HEK293T (cell line): ENCODE data around the gene CHST11.

ENCODE experiments used
- ARNT ChIP-seq: fragments of 450-650 bp; IDR thresholded peaks from 2 replicates; pipeline ENCODE4 v1.6.1; 2017; ENCODE audit warnings: mild to moderate bottlenecking
- ELF4 ChIP-seq: fragments of 450-650 bp; IDR thresholded peaks from 2 replicates; pipeline ENCODE4 v1.6.1; 2017; ENCODE audit warnings: antibody characterized with exemption
- NFRKB ChIP-seq: fragments of 450-650 bp; IDR thresholded peaks from 2 replicates; pipeline ENCODE4 v1.6.1; 2016; ENCODE audit warnings: mild to moderate bottlenecking, moderate library complexity
- SUZ12 ChIP-seq: fragments of 450-650 bp; IDR thresholded peaks from 2 replicates; pipeline ENCODE4 v1.6.1; 2016; ENCODE audit warnings: mild to moderate bottlenecking

GRCh38 chr12:104473374-104473983, 16.7 kb downstream of the CHST11 start:
- TF ChIP-seq ARNT (no peak), NFRKB (no peak), SUZ12 (no peak), ELF4 (no peak)
